Measurements from ENCODE around the gene GPC6.

The GPC6 gene

GRCh38 chr13:93771227-93771626, 544.6 kb downstream of the GPC6 start:
- no peak for DNase-seq

- no peak for DNase-seq
These were observed 545.2 kb downstream of the GPC6 start for GRCh38 chr13:93771782-93772181.

GRCh38 chr13:93774506-93774905, 547.9 kb downstream of the GPC6 start:
- DNase-seq = no peak

- no peak for DNase-seq
These were observed 548.4 kb downstream of the GPC6 start for GRCh38 chr13:93775027-93775426.

- DNase-seq = no peak
These were observed 549.0 kb downstream of the GPC6 start for GRCh38 chr13:93775507-93776108.

GRCh38 chr13:93776936-93777335, 550.3 kb downstream of the GPC6 start:
- DNase-seq = no peak

GRCh38 chr13:93777504-93777903, 550.9 kb downstream of the GPC6 start:
- DNase-seq = no peak

GRCh38 chr13:93778548-93778947, 551.9 kb downstream of the GPC6 start:
- DNase-seq = no peak

- no peak for DNase-seq
These were observed 557.6 kb downstream of the GPC6 start for GRCh38 chr13:93784191-93784590.

GRCh38 chr13:93786846-93787489, 560.4 kb downstream of the GPC6 start:
- DNase-seq = no peak

- no peak for DNase-seq
These were observed 561.8 kb downstream of the GPC6 start for GRCh38 chr13:93788456-93788855.

- DNase-seq = no peak
These were observed 562.5 kb downstream of the GPC6 start for GRCh38 chr13:93789058-93789457.

GRCh38 chr13:93794197-93794885, 567.7 kb downstream of the GPC6 start:
- no peak for DNase-seq

GRCh38 chr13:93797463-93797862, 570.9 kb downstream of the GPC6 start:
- no peak for DNase-seq

- no peak for DNase-seq
These were observed 573.7 kb downstream of the GPC6 start for GRCh38 chr13:93800342-93800741.

GRCh38 chr13:93805736-93806135, 579.1 kb downstream of the GPC6 start:
- DNase-seq = no peak

- DNase-seq = no peak
These were observed 580.3 kb downstream of the GPC6 start for GRCh38 chr13:93806861-93807260.

- no peak for DNase-seq
These were observed 583.7 kb downstream of the GPC6 start for GRCh38 chr13:93810264-93810663.

GRCh38 chr13:93811071-93811737, 584.6 kb downstream of the GPC6 start:
- DNase-seq = no peak

- no peak for DNase-seq
These were observed 585.1 kb downstream of the GPC6 start for GRCh38 chr13:93811738-93812112.

GRCh38 chr13:93814658-93815057, 588.1 kb downstream of the GPC6 start:
- no peak for DNase-seq

- DNase-seq = no peak
These were observed 591.7 kb downstream of the GPC6 start for GRCh38 chr13:93818345-93818744.

Measured in amygdala (tissue), 56 donors.